ENCODE results near the gene PCARE.

Gene PCARE

GRCh38 chr2:29033172-29033571, 41.2 kb downstream of the PCARE start:
- DNase-seq, result no peak

GRCh38 chr2:29032189-29032588, 42.1 kb downstream of the PCARE start:
- DNase-seq, result no peak

- DNase-seq, result no peak
These were observed 43.3 kb downstream of the PCARE start for GRCh38 chr2:29031046-29031445.

- DNase-seq, result no peak
These were observed 48.6 kb downstream of the PCARE start for GRCh38 chr2:29025711-29026110.

GRCh38 chr2:29024882-29025430, 49.4 kb downstream of the PCARE start:
- no peak for DNase-seq

GRCh38 chr2:29023188-29023587, 51.1 kb downstream of the PCARE start:
- no peak for DNase-seq

- DNase-seq, result no peak
These were observed 51.6 kb downstream of the PCARE start for GRCh38 chr2:29022679-29023078.

- DNase-seq, result no peak
These were observed 52.4 kb downstream of the PCARE start for GRCh38 chr2:29021886-29022285.

- DNase-seq, result no peak
These were observed 56.4 kb downstream of the PCARE start for GRCh38 chr2:29017716-29018435.

- DNase-seq, result no peak
These were observed 57.8 kb downstream of the PCARE start for GRCh38 chr2:29016504-29016903.

- DNase-seq, result peak; percentile 88
These were observed 58.4 kb downstream of the PCARE start for GRCh38 chr2:29015701-29016470.

- peak; percentile 66 for DNase-seq
These were observed 59.4 kb downstream of the PCARE start for GRCh38 chr2:29014811-29015421.

- DNase-seq, result no peak
These were observed 60.0 kb downstream of the PCARE start for GRCh38 chr2:29014331-29014730.

GRCh38 chr2:29013057-29013780, 61.1 kb downstream of the PCARE start:
- no peak for DNase-seq

GRCh38 chr2:29012211-29012681, 62.1 kb downstream of the PCARE start:
- no peak for DNase-seq

Measured in DMS79 (cell line).